Spleen (tissue), 11 donors: ENCODE results near the gene SACS. TPM values are rescaled to one million over a fixed set of nuclear protein-coding genes. Genes with fewer than 3 reads are reported as not detected.

Source experiments
- DNase-seq: peaks from one replicate; pipeline ENCODE4 v3.0.0-alpha.2; 2020
- H3K27ac ChIP-seq, 8 donors: fragments of 200-600 bp; sonication (generic) in 7 of 8; 1 replicate in 4 of 8; 2 replicates in 4 of 8; pipeline versions ENCODE4 v1.5.0 to v1.8.0; 2016 to 2021; ENCODE audit warnings: inconsistent platforms in 4 of 8, mild to moderate bottlenecking in 4 of 8, moderate library complexity in 1 of 8
- H3K27me3 ChIP-seq, 7 donors: fragments of 200-600 bp; sonication (generic) in 6 of 7; replicated peaks in 1 of 7; 1 replicate in 4 of 7; 2 replicates in 3 of 7; pipeline versions ENCODE4 v1.5.0 to v1.8.0; 2016 to 2021; ENCODE audit warnings: inconsistent platforms in 3 of 7, mild to moderate bottlenecking in 1 of 7
- H3K36me3 ChIP-seq, 6 donors: fragments of 200-600 bp; sonication (generic) in 5 of 6; 1 replicate in 4 of 6; 2 replicates in 2 of 6; pipeline versions ENCODE4 v1.5.0 to v1.8.0; 2016 to 2021; ENCODE audit warnings: inconsistent platforms in 2 of 6
- H3K4me1 ChIP-seq, 6 donors: fragments of 200-600 bp; sonication (generic) in 5 of 6; 1 replicate in 3 of 6; 2 replicates in 3 of 6; pipeline versions ENCODE4 v1.5.0 to v1.8.0; 2016 to 2021; ENCODE audit warnings: inconsistent platforms in 3 of 6
- H3K4me3 ChIP-seq, 8 donors: fragments of 200-600 bp; sonication (generic) in 7 of 8; 1 replicate in 4 of 8; 2 replicates in 4 of 8; pipeline versions ENCODE4 v1.5.0 to v1.8.0; 2016 to 2021; ENCODE audit warnings: inconsistent platforms in 4 of 8, mild to moderate bottlenecking in 4 of 8, moderate library complexity in 2 of 8
- H3K9me3 ChIP-seq, 8 donors: fragments of 200-600 bp; sonication (generic) in 7 of 8; 1 replicate in 4 of 8; 2 replicates in 4 of 8; pipeline versions ENCODE4 v1.5.0 to v1.8.0; 2016 to 2021; ENCODE audit warnings: inconsistent platforms in 4 of 8
- POLR2A ChIP-seq, 3 donors: fragments of 450-650 bp; IDR thresholded peaks; one replicate each; pipeline ENCODE4 v1.5.1; 2017; ENCODE audit warnings: antibody characterized with exemption in 3 of 3, mild to moderate bottlenecking in 1 of 3
- POLR2AphosphoS5 ChIP-seq, 3 donors: sonication (generic); formaldehyde crosslinking; IDR thresholded peaks; one replicate each; pipeline ENCODE4 v1.5.1; 2017; ENCODE audit warnings: antibody characterized with exemption in 3 of 3
- WGBS, 5 donors: extraction: QIAGEN DNeasy Blood & Tissue Kit in 3 of 5; methylation state at CpG; one replicate each; pipeline versions ENCODE4 v1.1.5 to v1.1.7; 2013 to 2018; 5-methylcytosine and 5-hydroxymethylcytosine counted together
- intact Hi-C: fragments of 100-400 bp; cut with DNase I; formaldehyde crosslinking; loops from one replicate; pipeline ENCODE4 v1.15.0; 2023; ENCODE audit warnings: low total_unique reads
- polyA plus RNA-seq, 3 donors: library from polyadenylated mRNA; stranded (reverse); fragments of 200-250 nt; gene quantifications; one replicate each; pipeline ENCODE4 v1.2.1, GENCODE V29; 2013
- total RNA-seq, 7 donors: library from RNA; depleted of rRNA in 3 of 7; stranded (reverse); fragments of >200 nt in 3 of 7; fragmentation: NEBNext Ultra II Directional in 4 of 7; extraction: Animal tissue kit (Norgen Biotek cat#: 25700) in 4 of 7; gene quantifications; one replicate each; pipeline versions ENCODE4 v1.1.0 to v1.2.1, GENCODE V29; 2016 to 2021
- TF ChIP-seq, protein P1 (sequence below), 11 experiments: fragments of 200-600 bp in 7 of 11; fragments of 450-650 bp in 4 of 11; sonication (generic) in 4 of 11; IDR thresholded peaks in 8 of 11; conservative IDR thresholded peaks in 3 of 11; 1 replicate in 7 of 11; 2 replicates in 4 of 11; pipeline versions ENCODE4 v1.4.0 to v1.8.0; 2016 to 2021; ENCODE audit warnings: antibody characterized with exemption in 11 of 11, inconsistent platforms in 4 of 11, mild to moderate bottlenecking in 1 of 11
- donor health status: healthy with polysubstance abuse.
- donor health status: DM: no; HTN: no; CAD: no; lungs with moderate emphysema.
- donor health status: DM: no; HTN: no; CAD: no.
- donor health status: Bipolar disorder and iron deficiency.
- donor health status: healthy.
- donor health status: DM: no; HTN: no; CAD: no.
- donor health status: DM: yes; HTN: yes; CAD: no.

SACS gene
- total and polyA plus RNA-seq, 10 donors = 4.6 to 34.4 (median 23.1) TPM

DNA sequence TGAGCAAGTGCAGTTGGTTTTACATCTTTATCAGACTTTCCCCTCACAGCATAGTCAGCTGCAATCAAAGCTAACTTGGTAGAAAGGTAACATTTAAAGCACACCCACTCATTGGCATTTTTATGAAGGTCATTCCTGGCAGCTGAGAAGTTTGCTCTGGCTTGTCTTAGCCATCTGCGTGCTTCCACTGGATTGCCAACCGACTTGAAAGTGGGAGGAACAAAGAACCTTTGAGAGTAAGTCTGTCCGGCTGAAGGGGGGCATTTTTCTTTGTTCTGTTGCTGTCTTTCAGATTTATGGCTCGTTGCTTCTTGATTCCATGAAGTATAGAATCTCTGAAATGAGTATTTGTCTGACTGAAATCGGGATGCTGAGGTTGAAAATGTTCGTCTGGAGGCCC, 103.1 kb downstream of the SACS start:
- intact Hi-C loops = no loop called here
- TF ChIP-seq, protein P1, sequence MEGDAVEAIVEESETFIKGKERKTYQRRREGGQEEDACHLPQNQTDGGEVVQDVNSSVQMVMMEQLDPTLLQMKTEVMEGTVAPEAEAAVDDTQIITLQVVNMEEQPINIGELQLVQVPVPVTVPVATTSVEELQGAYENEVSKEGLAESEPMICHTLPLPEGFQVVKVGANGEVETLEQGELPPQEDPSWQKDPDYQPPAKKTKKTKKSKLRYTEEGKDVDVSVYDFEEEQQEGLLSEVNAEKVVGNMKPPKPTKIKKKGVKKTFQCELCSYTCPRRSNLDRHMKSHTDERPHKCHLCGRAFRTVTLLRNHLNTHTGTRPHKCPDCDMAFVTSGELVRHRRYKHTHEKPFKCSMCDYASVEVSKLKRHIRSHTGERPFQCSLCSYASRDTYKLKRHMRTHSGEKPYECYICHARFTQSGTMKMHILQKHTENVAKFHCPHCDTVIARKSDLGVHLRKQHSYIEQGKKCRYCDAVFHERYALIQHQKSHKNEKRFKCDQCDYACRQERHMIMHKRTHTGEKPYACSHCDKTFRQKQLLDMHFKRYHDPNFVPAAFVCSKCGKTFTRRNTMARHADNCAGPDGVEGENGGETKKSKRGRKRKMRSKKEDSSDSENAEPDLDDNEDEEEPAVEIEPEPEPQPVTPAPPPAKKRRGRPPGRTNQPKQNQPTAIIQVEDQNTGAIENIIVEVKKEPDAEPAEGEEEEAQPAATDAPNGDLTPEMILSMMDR (IDR thresholded peaks at IDR 0.05 in 8 of 11, conservative IDR thresholded peaks at IDR 0.05 in 3 of 11) = no peak
- TF ChIP-seq POLR2A (IDR thresholded peaks at IDR 0.05) (no peak), POLR2AphosphoS5 (IDR thresholded peaks at IDR 0.05) (no peak)
- peaks cover 0 to 9% (median 0%) of the 10 kb centered on the region in 6 donors for H3K36me3 ChIP-seq
- H3K27me3 ChIP-seq = no peaks in the 10 kb centered on the region
- peaks cover 0 to 53% (median 32%) of the 10 kb centered on the region in 8 donors for H3K9me3 ChIP-seq
- no peak overlapping the region for H3K27ac ChIP-seq
- DNase-seq = no peak
- no peaks in the 10 kb centered on the region for H3K4me1 ChIP-seq
- WGBS, 5 donors = 93 to 96% (median 93%) methylated on average over 6 of the region's 6 CpGs
- H3K4me3 ChIP-seq = no peak overlapping the region

DNA sequence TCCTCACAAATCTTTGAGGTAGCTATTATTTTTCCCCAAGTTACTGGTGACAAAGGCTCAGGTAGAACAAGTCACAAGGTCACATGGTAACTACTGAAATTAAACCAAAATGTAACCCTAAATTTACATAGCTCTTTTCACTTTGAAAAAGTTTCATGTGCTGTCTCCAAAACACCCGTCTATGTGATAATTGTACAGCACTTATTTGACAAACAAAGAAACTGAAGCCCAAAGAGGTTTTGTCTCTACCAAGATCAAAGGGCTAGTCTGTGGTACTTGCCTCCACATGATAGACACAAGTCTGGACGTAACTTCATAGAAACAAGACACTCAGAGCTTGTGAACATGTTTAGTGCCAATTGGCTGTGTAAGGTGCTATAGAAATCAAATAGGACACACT, 108.3 kb downstream of the SACS start:
- Histone ChIP-seq H3K4me1 (peaks cover 0 to 21% (median 8%) of the 10 kb centered on the region in 6 donors), H3K9me3 (peaks cover 0 to 3% (median 0%) of the 10 kb centered on the region in 8 donors), H3K27ac (no peak overlapping the region), H3K27me3 (no peaks in the 10 kb centered on the region), H3K36me3 (no peaks in the 10 kb centered on the region), H3K4me3 (no peak overlapping the region)
- TF ChIP-seq POLR2A (IDR thresholded peaks at IDR 0.05) (no peak), POLR2AphosphoS5 (IDR thresholded peaks at IDR 0.05) (no peak)
- TF ChIP-seq, protein P1 (IDR thresholded peaks at IDR 0.05 in 8 of 11, conservative IDR thresholded peaks at IDR 0.05 in 3 of 11) = no peak
- intact Hi-C loops = no loop called here
- no peak for DNase-seq
- 69 to 84% (median 76%) methylated on average over 2 of the region's 2 CpGs for WGBS, 5 donors

DNA sequence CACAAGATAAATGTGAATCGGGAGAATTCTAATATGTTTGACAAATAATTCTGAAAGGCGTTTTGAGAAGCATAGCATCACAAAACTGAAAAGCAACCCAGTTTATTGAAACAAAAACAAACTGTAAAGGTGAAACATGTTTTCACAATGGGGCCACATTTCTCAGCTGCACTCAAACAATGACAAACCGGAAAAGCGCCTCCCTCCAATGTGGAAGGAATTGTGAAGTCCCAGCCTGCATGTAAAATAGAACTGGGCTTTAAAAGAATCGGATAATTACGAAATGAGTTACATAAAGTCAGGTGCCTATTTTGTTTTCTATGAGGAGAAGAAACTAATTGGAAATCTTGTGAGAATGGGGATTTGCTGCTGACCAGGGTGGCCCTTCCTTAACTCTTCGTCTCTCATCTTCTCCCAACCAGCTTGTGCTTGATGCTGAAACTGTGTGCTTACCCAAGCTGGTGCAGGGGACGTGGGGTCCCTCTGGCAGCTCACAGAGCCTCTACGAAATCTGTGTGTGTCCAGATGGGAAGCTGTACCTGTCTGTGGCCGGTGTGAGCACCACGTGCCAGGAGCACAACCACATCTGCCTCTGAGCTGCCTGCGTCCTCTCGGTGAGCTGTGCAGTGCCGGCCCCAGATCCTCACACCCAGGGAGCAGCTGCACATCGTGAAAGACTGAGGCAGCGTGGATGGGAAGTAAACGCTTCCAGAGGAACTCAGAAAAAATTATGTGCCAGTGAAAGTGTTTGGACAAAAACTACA, 109.4 kb downstream of the SACS start:
- no peak overlapping the region for H3K4me3 ChIP-seq
- intact Hi-C loops = no loop called here
- H3K9me3 ChIP-seq = no peaks in the 10 kb centered on the region
- H3K27me3 ChIP-seq = no peaks in the 10 kb centered on the region
- no peak for DNase-seq
- TF ChIP-seq, protein P1 (IDR thresholded peaks at IDR 0.05 in 8 of 11, conservative IDR thresholded peaks at IDR 0.05 in 3 of 11) = no peak
- TF ChIP-seq POLR2AphosphoS5 (IDR thresholded peaks at IDR 0.05) = peak in 1 of 3 donors; percentile 18
- H3K4me1 ChIP-seq = peaks cover 0 to 32% (median 18%) of the 10 kb centered on the region in 6 donors
- 67 to 78% (median 72%) methylated on average over 14 to 17 of the region's 17 CpGs for WGBS, 5 donors
- H3K36me3 ChIP-seq = no peaks in the 10 kb centered on the region
- H3K27ac ChIP-seq = no peak overlapping the region
